Measurements from ENCODE around the gene ABCB4.
"Not testable (repeated sequence)": the region's sequence is repeated elsewhere in the genome, so short reads cannot be mapped to it uniquely, and the experiment has no call there.

Gene ABCB4

DNA sequence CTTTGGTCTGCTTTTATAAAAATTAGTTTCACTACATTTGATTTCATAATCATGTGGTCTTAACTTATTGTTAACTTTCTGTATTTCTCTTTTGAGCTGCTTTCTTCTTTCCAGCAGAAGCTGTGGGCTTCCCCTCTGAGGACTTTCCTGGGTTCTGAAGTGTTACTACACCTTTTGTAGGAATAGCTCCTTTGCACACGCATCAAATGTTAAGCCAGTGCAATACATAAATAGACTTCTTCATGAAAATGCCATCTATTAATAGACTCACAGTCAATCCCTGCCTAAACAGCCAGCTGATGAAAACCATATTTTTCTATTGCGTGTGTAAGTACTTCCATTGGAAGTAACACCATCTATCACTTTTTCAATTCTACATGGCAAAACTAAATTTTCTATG lies 1.5 kb downstream of the ABCB4 start:
- Histone ChIP-seq H3K4me3 (ENCODE audit: low read depth, low read length) (no peak overlapping the region), H3K9ac (no peak overlapping the region), H3K27ac (no peak overlapping the region)

GRCh38 chr7:87473192-87473591 lies 2.3 kb downstream of the ABCB4 start:
- H3K79me2 ChIP-seq: no peaks in the 10 kb centered on the region
- no peaks in the 10 kb centered on the region for H3K36me3 ChIP-seq (ENCODE audit: control insufficient read depth, insufficient read depth, low read length)
- H3K4me1 ChIP-seq: no peaks in the 10 kb centered on the region
- no peak overlapping the region for H3K4me2 ChIP-seq (ENCODE audit: low read length)
- no peak overlapping the region for H3K4me3 ChIP-seq (ENCODE audit: low read depth, low read length)
- no peak overlapping the region for H3K9ac ChIP-seq
- H3K27me3 ChIP-seq (ENCODE audit: control insufficient read depth, insufficient read depth, low read length): peaks cover 3% of the 10 kb centered on the region
- no peak overlapping the region for H3K27ac ChIP-seq
- H2AFZ ChIP-seq: no peak overlapping the region
- H3K9me3 ChIP-seq (ENCODE audit: control insufficient read depth, low read length): no peaks in the 10 kb centered on the region
- TF ChIP-seq, protein P1, sequence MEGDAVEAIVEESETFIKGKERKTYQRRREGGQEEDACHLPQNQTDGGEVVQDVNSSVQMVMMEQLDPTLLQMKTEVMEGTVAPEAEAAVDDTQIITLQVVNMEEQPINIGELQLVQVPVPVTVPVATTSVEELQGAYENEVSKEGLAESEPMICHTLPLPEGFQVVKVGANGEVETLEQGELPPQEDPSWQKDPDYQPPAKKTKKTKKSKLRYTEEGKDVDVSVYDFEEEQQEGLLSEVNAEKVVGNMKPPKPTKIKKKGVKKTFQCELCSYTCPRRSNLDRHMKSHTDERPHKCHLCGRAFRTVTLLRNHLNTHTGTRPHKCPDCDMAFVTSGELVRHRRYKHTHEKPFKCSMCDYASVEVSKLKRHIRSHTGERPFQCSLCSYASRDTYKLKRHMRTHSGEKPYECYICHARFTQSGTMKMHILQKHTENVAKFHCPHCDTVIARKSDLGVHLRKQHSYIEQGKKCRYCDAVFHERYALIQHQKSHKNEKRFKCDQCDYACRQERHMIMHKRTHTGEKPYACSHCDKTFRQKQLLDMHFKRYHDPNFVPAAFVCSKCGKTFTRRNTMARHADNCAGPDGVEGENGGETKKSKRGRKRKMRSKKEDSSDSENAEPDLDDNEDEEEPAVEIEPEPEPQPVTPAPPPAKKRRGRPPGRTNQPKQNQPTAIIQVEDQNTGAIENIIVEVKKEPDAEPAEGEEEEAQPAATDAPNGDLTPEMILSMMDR (IDR thresholded peaks at IDR 0.05): no peak

More for the DNA sequence above, 1.5 kb downstream of the ABCB4 start:
- H3K4me2 ChIP-seq (ENCODE audit: low read length): no peak overlapping the region
- no peaks in the 10 kb centered on the region for H3K36me3 ChIP-seq (ENCODE audit: control insufficient read depth, insufficient read depth, low read length)
- no peaks in the 10 kb centered on the region for H3K9me3 ChIP-seq (ENCODE audit: control insufficient read depth, low read length)
- TF ChIP-seq, protein P1 (IDR thresholded peaks at IDR 0.05): no peak
- no peak overlapping the region for H2AFZ ChIP-seq
- H3K79me2 ChIP-seq: no peaks in the 10 kb centered on the region
- H3K27me3 ChIP-seq (ENCODE audit: control insufficient read depth, insufficient read depth, low read length): peaks cover 3% of the 10 kb centered on the region
- no peaks in the 10 kb centered on the region for H3K4me1 ChIP-seq

- Histone ChIP-seq H3K79me2 (no peaks in the 10 kb centered on the region), H3K27me3 (ENCODE audit: control insufficient read depth, insufficient read depth, low read length) (peaks cover 3% of the 10 kb centered on the region), H3K4me3 (ENCODE audit: low read depth, low read length) (no peak overlapping the region), H3K9ac (no peak overlapping the region), H3K9me3 (ENCODE audit: control insufficient read depth, low read length) (no peaks in the 10 kb centered on the region), H3K4me2 (ENCODE audit: low read length) (no peak overlapping the region), H3K4me1 (no peaks in the 10 kb centered on the region), H2AFZ (no peak overlapping the region), H3K27ac (no peak overlapping the region), H3K36me3 (ENCODE audit: control insufficient read depth, insufficient read depth, low read length) (no peaks in the 10 kb centered on the region)
- TF ChIP-seq, protein P1 (IDR thresholded peaks at IDR 0.05): no peak
Measured at GRCh38 chr7:87471473-87471872, 4.0 kb downstream of the ABCB4 start.

DNA sequence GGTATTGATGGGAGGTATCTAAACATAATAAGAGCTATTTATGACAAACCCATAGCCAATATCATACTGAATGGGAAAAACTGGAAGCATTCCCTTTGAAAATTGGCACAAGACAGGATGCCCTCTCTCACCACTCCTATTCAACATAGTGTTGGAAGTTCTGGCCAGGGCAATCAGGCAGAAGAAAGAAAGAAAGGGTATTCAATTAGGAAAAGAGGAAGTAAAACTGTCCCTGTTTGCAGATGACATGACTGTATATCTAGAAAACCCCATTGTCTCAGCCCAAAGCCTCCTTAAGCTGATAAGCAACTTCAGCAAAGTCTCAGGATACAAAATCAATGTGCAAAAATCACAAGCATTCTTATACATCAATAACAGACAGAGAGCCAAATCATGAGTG lies 6.3 kb downstream of the ABCB4 start:
- H3K4me3 ChIP-seq (ENCODE audit: low read depth, low read length); H3K79me2 ChIP-seq; H2AFZ ChIP-seq; H3K27ac ChIP-seq; H3K4me1 ChIP-seq; H3K4me2 ChIP-seq (ENCODE audit: low read length); H3K9me3 ChIP-seq (ENCODE audit: control insufficient read depth, low read length); H3K27me3 ChIP-seq (ENCODE audit: control insufficient read depth, insufficient read depth, low read length); H3K36me3 ChIP-seq (ENCODE audit: control insufficient read depth, insufficient read depth, low read length); H3K9ac ChIP-seq: not testable (repeated sequence)

DNA sequence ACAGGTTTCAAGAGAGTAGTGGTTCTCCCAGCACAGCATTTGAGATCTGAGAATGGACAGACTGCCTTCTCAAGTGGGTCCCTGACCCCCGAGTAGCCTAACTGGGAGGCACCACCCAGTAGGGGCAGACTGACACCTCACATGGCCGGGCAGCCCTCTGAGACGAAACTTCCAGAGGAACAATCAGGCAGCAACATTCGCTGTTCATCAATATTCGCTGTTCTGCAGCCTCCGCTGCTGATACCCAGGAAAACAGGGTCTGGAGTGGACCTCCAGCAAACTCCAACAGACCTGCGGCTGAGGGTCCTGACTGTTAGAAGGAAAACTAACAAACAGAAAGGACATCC lies 10.0 kb downstream of the ABCB4 start:
- not testable (repeated sequence) for H3K9ac ChIP-seq; H3K9me3 ChIP-seq (ENCODE audit: control insufficient read depth, low read length); H3K27ac ChIP-seq; H3K79me2 ChIP-seq; H3K4me3 ChIP-seq (ENCODE audit: low read depth, low read length); H2AFZ ChIP-seq; H3K27me3 ChIP-seq (ENCODE audit: control insufficient read depth, insufficient read depth, low read length); H3K36me3 ChIP-seq (ENCODE audit: control insufficient read depth, insufficient read depth, low read length); H3K4me1 ChIP-seq; H3K4me2 ChIP-seq (ENCODE audit: low read length)

GRCh38 chr7:87464830-87465533 lies 10.5 kb downstream of the ABCB4 start:
- H3K4me2 ChIP-seq (ENCODE audit: low read length); H3K4me3 ChIP-seq (ENCODE audit: low read depth, low read length); H3K79me2 ChIP-seq; H3K4me1 ChIP-seq; H3K27me3 ChIP-seq (ENCODE audit: control insufficient read depth, insufficient read depth, low read length); H3K9me3 ChIP-seq (ENCODE audit: control insufficient read depth, low read length); H2AFZ ChIP-seq; H3K27ac ChIP-seq; H3K9ac ChIP-seq; H3K36me3 ChIP-seq (ENCODE audit: control insufficient read depth, insufficient read depth, low read length): not testable (repeated sequence)

Measured in parathyroid adenoma (tissue), 2 donors.